WTC11 (cell line): ENCODE results near the gene BMP6. TPM values are rescaled to one million over a fixed set of nuclear protein-coding genes. Genes with fewer than 3 reads are reported as not detected.

ENCODE experiments used
- ATAC-seq: fragments of 200-7000 bp; cut with Tn5 transposase; 2 replicates; pipeline ENCODE4 v1.10.0; 2021; ENCODE audit warnings: mild to moderate bottlenecking, moderate library complexity
- CTCF ChIA-PET: fragments of 300-600 bp; sonication (Branson Sonifier 250); formaldehyde crosslinking; loops from one replicate; lab custom pipeline; 2021; ENCODE audit warnings: antibody characterized with exemption; lab: Charles Lee
- POLR2A ChIA-PET: fragments of 350-600 bp; sonication (Branson Sonifier 250); formaldehyde crosslinking; loops from one replicate; lab custom pipeline; 2021; ENCODE audit warnings: antibody characterized with exemption; lab: Charles Lee
- DNase-seq: peaks from one replicate; pipeline ENCODE4 v3.0.0; 2021; ENCODE audit warnings: low spot score
- H3K27ac Mint-ChIP-seq: 2 replicates; pipeline ENCODE4 v1.8.0; 2021; ENCODE audit warnings: mixed read lengths
- H3K27me3 Mint-ChIP-seq: 2 replicates; pipeline ENCODE4 v1.8.0; 2021; ENCODE audit warnings: low read depth, mild to moderate bottlenecking, moderate library complexity, mixed read lengths
- H3K36me3 Mint-ChIP-seq: 2 replicates; pipeline ENCODE4 v1.8.0; 2021; ENCODE audit warnings: mixed read lengths
- H3K4me1 Mint-ChIP-seq: 2 replicates; pipeline ENCODE4 v1.8.0; 2022; ENCODE audit warnings: mixed read lengths
- H3K4me3 Mint-ChIP-seq: 2 replicates; pipeline ENCODE4 v1.8.0; 2021; ENCODE audit warnings: mild to moderate bottlenecking, moderate library complexity, mixed read lengths
- H3K9me3 Mint-ChIP-seq: 2 replicates; pipeline ENCODE4 v1.8.0; 2021; ENCODE audit warnings: mixed read lengths
- ARID4B ChIP-seq: sonication (generic); formaldehyde crosslinking; IDR thresholded peaks from 2 replicates; pipeline ENCODE4 v1.8.0; 2023; ENCODE audit warnings: missing genetic modification reagents, mild to moderate bottlenecking, borderline replicate concordance
- ATF2 ChIP-seq: sonication (generic); formaldehyde crosslinking; IDR thresholded peaks from 2 replicates; pipeline ENCODE4 v1.8.1; 2022; ENCODE audit warnings: low read depth, missing genetic modification reagents, borderline replicate concordance
- CREB1 ChIP-seq: sonication (generic); formaldehyde crosslinking; IDR thresholded peaks from 2 replicates; pipeline ENCODE4 v1.8.0; 2023; ENCODE audit warnings: mild to moderate bottlenecking, missing genetic modification reagents
- CTCF ChIP-seq: fragments of 200-600 bp; IDR thresholded peaks from 2 replicates; pipeline ENCODE4 v1.8.0; 2022; ENCODE audit warnings: antibody characterized with exemption
- E2F4 ChIP-seq: sonication (generic); formaldehyde crosslinking; IDR thresholded peaks from 2 replicates; pipeline ENCODE4 v1.8.1; 2022; ENCODE audit warnings: low read depth, mild to moderate bottlenecking, moderate library complexity, missing genetic modification reagents, borderline replicate concordance
- ELF4 ChIP-seq: sonication (generic); formaldehyde crosslinking; IDR thresholded peaks from 2 replicates; pipeline ENCODE4 v1.8.1; 2022; ENCODE audit warnings: low read depth, mild to moderate bottlenecking, moderate library complexity, missing genetic modification reagents
- FOXP1 ChIP-seq: sonication (generic); formaldehyde crosslinking; IDR thresholded peaks from 2 replicates; pipeline ENCODE4 v1.8.0; 2022; ENCODE audit warnings: missing genetic modification reagents, mild to moderate bottlenecking, moderate library complexity, borderline replicate concordance
- GRHL2 ChIP-seq: fragments of 250-450 bp; sonication (Bioruptor Pico); IDR thresholded peaks from 2 replicates; pipeline ENCODE4 v1.8.0; 2022; ENCODE audit warnings: mild to moderate bottlenecking, moderate library complexity; ENCODE audit not compliant: insufficient replicate concordance, severe bottlenecking
- KAT7 ChIP-seq: sonication (generic); formaldehyde crosslinking; IDR thresholded peaks from 2 replicates; pipeline ENCODE4 v1.8.1; 2023; ENCODE audit warnings: missing genetic modification reagents, mild to moderate bottlenecking, borderline replicate concordance
- MYBL2 ChIP-seq: sonication (generic); formaldehyde crosslinking; IDR thresholded peaks from 2 replicates; pipeline ENCODE4 v1.8.1; 2023; ENCODE audit warnings: mild to moderate bottlenecking, moderate library complexity, missing genetic modification reagents
- NFATC4 ChIP-seq: fragments of 250-450 bp; sonication (Bioruptor Pico); IDR thresholded peaks from 2 replicates; pipeline ENCODE4 v1.9.0; 2021; ENCODE audit warnings: mild to moderate bottlenecking
- NFE2L1 ChIP-seq: sonication (generic); formaldehyde crosslinking; IDR thresholded peaks from 2 replicates; pipeline ENCODE4 v1.8.1; 2023; ENCODE audit warnings: missing genetic modification reagents
- NR2C2 ChIP-seq: sonication (generic); formaldehyde crosslinking; IDR thresholded peaks from 2 replicates; pipeline ENCODE4 v1.8.0; 2022; ENCODE audit warnings: mild to moderate bottlenecking, missing genetic modification reagents
- PRDM15 ChIP-seq: sonication (generic); formaldehyde crosslinking; IDR thresholded peaks from 2 replicates; pipeline ENCODE4 v1.8.0; 2022; ENCODE audit warnings: missing genetic modification reagents
- SMAD4 ChIP-seq: sonication (generic); formaldehyde crosslinking; IDR thresholded peaks from 2 replicates; pipeline ENCODE4 v1.8.0; 2022; ENCODE audit warnings: mild to moderate bottlenecking, missing genetic modification reagents
- TEAD4 ChIP-seq: sonication (generic); formaldehyde crosslinking; IDR thresholded peaks from 2 replicates; pipeline ENCODE4 v1.8.0; 2022; ENCODE audit warnings: mild to moderate bottlenecking, missing genetic modification reagents
- ZBTB21 ChIP-seq: sonication (generic); formaldehyde crosslinking; IDR thresholded peaks from 2 replicates; pipeline ENCODE4 v1.8.1; 2023; ENCODE audit warnings: mild to moderate bottlenecking, missing genetic modification reagents, borderline replicate concordance
- ZNF219 ChIP-seq: sonication (generic); formaldehyde crosslinking; IDR thresholded peaks from 2 replicates; pipeline ENCODE4 v1.8.0; 2023; ENCODE audit warnings: missing genetic modification reagents, mild to moderate bottlenecking, borderline replicate concordance
- ZNF263 ChIP-seq: sonication (generic); formaldehyde crosslinking; IDR thresholded peaks from 2 replicates; pipeline ENCODE4 v1.8.1; 2022; ENCODE audit warnings: low read depth, mild to moderate bottlenecking, moderate library complexity, missing genetic modification reagents
- ZNF416 ChIP-seq: fragments of 250-450 bp; sonication (Bioruptor Pico); IDR thresholded peaks from 2 replicates; pipeline ENCODE4 v1.9.0; 2021; ENCODE audit warnings: mild to moderate bottlenecking, inconsistent platforms
- ZNF423 ChIP-seq: fragments of 250-450 bp; sonication (Bioruptor Pico); IDR thresholded peaks from 2 replicates; pipeline ENCODE4 v2.1.2; 2022; ENCODE audit warnings: mild to moderate bottlenecking, moderate library complexity
- ZNF512 ChIP-seq: sonication (generic); formaldehyde crosslinking; IDR thresholded peaks from 2 replicates; pipeline ENCODE4 v1.8.1; 2022; ENCODE audit warnings: missing genetic modification reagents, borderline replicate concordance
- total RNA-seq: library from RNA; stranded (reverse); gene quantifications from 3 replicates; pipeline ENCODE4 v1.2.3, GENCODE V29; 2021

The BMP6 gene
- total RNA-seq, 1 experiment from 2014 or later = 1.0 TPM

- ChIA-PET POLR2A (no interaction called here), CTCF (no interaction called here)
- Mint-ChIP-seq H3K4me3 (no peak overlapping the region), H3K36me3 (no peaks in the 10 kb centered on the region), H3K27ac (no peak overlapping the region), H3K27me3 (no peaks in the 10 kb centered on the region), H3K9me3 (no peaks in the 10 kb centered on the region), H3K4me1 (no peaks in the 10 kb centered on the region)
- ATAC-seq = no peak
- DNase-seq = no peak
- TF ChIP-seq ARID4B (CRISPR knock-in tag) (no peak), ZNF219 (CRISPR knock-in tag) (no peak), E2F4 (CRISPR knock-in tag) (no peak), CREB1 (CRISPR knock-in tag) (no peak), KAT7 (CRISPR knock-in tag) (no peak), GRHL2 (CRISPR knock-in tag) (no peak), ELF4 (no peak), NR2C2 (CRISPR knock-in tag) (no peak), PRDM15 (no peak), NFE2L1 (CRISPR knock-in tag) (no peak), ZNF263 (CRISPR knock-in tag) (no peak), ZBTB21 (CRISPR knock-in tag) (no peak)
These were observed 85.5 kb downstream of the BMP6 start for GRCh38 chr6:7811441-7811840.

- ATAC-seq (no peak), DNase-seq (no peak)
- no peak overlapping the region for H3K4me3 Mint-ChIP-seq
- no peak overlapping the region for H3K27ac Mint-ChIP-seq
- ChIA-PET CTCF (interaction anchor here (1.1 to 1.9 kb wide), 2 partner anchors 90 to 140 kb away, joined by 3 to 7 read pairs; no protein-coding TSS in a partner anchor), POLR2A (no interaction called here)
- H3K4me1 Mint-ChIP-seq = no peaks in the 10 kb centered on the region
- H3K27me3 Mint-ChIP-seq = no peaks in the 10 kb centered on the region
- no peaks in the 10 kb centered on the region for H3K36me3 Mint-ChIP-seq
- peaks cover 6% of the 10 kb centered on the region for H3K9me3 Mint-ChIP-seq
- TF ChIP-seq MYBL2 (CRISPR knock-in tag) = no peak
- TF ChIP-seq CTCF = no peak
- TF ChIP-seq ZNF512 (CRISPR knock-in tag) = no peak
- no peak for TF ChIP-seq ZNF416 (CRISPR knock-in tag)
- no peak for TF ChIP-seq ATF2 (CRISPR knock-in tag)
- TF ChIP-seq TEAD4 (CRISPR knock-in tag) = no peak
- TF ChIP-seq SMAD4 (CRISPR knock-in tag) = no peak
- TF ChIP-seq NFATC4 (CRISPR knock-in tag) = no peak
- TF ChIP-seq ZBTB21 (CRISPR knock-in tag) = no peak
- TF ChIP-seq NR2C2 (CRISPR knock-in tag) = no peak
- no peak for TF ChIP-seq ZNF423 (CRISPR knock-in tag)
- no peak for TF ChIP-seq FOXP1 (CRISPR knock-in tag)
These were observed 86.7 kb downstream of the BMP6 start for GRCh38 chr6:7812623-7813022.
